DMS153 treated with DMSO at 0.1 percent for 48 hours (cell line): ENCODE results near the gene ZNF280D.

ENCODE experiments used
- DNase-seq: peaks from one replicate; lab custom pipeline; 2025; ENCODE audit not compliant: unreplicated experiment; lab: John Stamatoyannopoulos, UW

Gene ZNF280D

DNA sequence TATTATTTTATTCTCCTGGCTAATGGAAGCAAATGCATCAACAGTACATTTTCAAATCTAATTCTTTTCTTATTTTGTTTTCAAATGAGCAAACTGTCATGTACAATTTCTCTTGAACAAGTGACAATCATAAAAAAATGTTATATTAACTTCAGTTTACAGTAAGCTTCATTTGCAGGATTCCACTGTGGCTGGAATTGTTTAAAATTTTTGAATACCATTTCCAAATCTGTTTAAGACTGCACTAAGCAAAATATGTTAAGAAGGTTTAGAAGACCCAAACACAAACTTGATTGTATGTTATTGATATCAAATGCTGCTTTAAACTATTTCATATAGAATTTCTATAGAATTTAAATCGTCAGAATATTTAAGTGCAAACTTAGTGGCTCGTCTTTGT is 92.8 kb downstream of the ZNF280D start:
- no peak for DNase-seq

DNA sequence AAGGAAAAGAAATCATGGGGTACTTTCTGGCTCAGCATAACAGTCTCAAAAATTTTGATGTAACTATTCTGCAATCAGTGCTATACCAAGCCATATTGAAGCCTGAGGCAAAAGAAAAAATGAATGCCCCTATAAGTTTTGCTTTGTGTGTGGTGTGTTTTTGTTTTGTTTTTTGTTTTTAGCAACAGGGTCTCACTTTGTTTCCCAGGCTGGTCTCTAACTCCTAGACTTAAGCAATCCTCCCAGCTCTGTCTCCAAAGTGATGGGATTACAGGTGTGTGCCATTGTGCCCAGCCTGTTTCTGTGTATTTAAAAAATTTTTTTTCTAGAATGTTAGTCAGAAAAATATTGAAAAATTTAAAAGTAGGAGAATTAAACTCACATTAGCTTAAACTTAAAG is 93.2 kb downstream of the ZNF280D start:
- DNase-seq: no peak

DNA sequence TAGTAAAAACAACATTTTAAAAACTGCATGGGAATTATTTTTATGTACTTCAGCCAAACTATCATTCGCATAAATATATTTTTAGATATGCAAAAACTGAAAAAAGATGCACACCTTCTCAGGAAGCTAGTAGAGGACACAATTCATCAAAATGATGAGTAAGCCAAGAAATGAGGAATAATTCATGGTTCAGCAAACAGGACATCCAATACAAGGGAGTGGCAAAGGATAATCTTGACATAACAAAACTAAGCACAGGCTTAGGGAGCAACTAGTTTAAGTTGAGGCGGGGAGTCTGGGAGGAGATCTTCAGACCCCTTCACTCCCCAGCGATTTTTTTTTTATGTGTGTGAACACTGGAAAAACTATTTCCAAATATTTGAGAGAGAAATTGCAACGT is 93.7 kb downstream of the ZNF280D start:
- DNase-seq: no peak

GRCh38 chr15:56631765-56632164 is 101.5 kb downstream of the ZNF280D start:
- no peak for DNase-seq

DNA sequence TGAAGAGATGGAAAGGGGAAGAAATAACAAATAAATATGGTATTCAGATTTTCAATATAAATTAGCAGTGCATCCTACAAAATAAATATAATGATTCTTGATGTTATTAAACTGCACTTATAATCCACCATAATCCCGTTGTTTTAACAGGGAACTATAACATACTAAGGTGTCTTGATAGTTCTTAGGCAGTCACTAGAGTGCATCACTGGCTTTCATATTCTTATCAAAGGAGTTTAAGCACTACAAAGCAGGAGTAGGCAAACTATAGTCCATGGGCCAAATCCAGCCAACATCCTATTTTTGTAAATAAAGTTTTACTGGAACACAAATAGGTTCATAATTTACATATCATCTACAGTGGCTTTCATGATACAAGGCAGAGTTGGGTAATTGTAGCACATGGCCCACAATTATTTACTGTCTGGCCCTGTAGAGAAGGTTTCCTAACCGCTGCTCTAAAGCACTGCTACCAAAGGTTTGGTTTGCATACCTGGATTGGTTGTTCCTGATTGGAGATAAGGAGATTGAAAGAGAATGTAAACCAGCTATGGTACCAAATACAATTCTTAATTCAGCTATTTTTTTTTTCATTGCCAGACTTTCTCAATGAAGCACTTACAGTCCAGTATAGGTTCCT is 104.3 kb downstream of the ZNF280D start:
- no peak for DNase-seq

GRCh38 chr15:56619887-56620286 is 113.4 kb downstream of the ZNF280D start:
- no peak for DNase-seq

GRCh38 chr15:56617628-56618027 is 115.7 kb downstream of the ZNF280D start:
- no peak for DNase-seq

GRCh38 chr15:56616551-56616950 is 116.8 kb downstream of the ZNF280D start:
- no peak for DNase-seq

- DNase-seq: no peak
Measured at GRCh38 chr15:56613811-56614210, 119.5 kb downstream of the ZNF280D start.

DNA sequence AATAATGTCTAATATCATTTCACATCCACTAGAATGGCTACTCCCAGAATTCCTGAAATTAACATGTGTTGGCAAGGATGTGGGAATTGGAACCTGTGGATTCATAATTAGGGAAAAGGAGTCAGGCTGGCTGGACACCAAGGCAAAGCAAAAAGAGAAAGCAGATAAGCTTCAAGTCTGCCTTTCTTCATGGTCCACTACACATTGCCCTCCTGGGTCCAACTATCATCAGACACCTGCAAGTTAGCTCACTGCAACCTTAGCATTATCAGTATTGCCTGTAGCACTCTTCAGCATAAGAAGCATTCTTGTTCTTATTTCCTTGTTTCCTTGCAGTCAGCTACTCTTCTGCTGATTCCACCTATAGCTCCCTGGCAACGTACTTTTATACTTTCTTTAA is 124.3 kb downstream of the ZNF280D start:
- DNase-seq: no peak

DNA sequence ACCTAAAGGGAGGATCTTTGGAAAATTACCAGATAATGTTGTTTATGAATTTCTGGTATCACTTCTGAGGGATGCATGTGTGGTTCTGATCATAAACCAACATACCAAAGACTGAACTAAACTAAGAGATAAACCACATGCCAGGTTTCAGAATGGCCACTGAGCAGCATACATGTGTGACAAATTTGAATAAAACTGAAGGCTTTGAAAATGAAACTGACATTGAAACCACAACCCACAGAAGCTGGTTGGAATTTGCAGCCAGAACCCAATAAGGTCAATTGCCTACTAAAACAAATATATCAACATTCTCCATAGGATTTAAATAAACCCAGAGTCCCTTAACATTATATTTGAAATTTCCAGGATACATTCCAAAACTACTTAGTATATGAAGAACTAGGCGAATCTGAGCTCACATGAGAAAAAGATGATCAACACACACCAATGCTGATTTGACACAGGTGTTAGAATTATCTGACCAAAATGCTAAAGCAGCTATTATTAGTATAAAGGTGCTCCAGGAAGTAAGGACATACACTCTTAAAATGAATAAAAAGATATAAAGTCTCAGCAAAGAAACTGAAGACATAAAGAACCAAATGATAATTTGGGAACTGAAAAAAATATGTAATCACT is 125.0 kb downstream of the ZNF280D start:
- no peak for DNase-seq

DNA sequence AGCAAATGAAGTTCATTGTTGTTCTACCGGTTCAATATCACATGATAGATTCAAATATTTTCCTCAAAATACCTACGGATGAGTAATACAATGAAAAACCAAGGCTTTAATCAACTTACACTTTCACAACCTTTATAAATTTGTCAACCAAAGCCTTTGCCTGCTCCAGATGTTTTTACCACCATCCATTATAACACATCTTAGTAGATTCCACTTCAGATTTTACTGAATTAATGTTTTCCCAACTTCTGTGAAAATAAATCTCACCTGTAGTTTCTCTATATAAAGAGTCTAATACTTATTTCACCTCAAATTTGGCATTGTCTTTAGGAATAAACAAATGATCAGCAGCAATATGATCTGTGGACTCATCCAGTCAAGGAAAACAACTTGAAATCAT is 131.1 kb downstream of the ZNF280D start:
- DNase-seq: no peak

- DNase-seq: no peak
Measured at GRCh38 chr15:56600380-56600779, 132.9 kb downstream of the ZNF280D start.

- DNase-seq: no peak
Measured at GRCh38 chr15:56598991-56599390, 134.3 kb downstream of the ZNF280D start.

DNA sequence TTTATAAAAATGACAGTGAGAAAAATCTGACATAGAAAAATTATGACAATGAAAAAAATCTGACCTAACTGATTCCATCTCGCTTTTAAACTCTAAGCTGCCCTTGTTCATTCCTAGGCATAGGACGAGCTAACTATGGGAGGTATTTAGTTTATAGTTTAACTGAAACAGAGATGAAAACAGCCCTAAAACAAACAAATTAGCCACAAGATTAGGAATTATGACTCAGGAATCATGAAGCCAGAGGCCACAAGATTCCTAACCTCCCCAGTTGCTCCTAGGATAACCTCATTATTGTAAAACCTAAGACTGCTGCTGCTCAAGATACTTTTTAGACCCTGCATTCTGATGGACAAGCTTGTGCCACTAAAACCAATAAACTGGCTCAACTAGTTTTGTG is 145.6 kb downstream of the ZNF280D start:
- DNase-seq: no peak

DNA sequence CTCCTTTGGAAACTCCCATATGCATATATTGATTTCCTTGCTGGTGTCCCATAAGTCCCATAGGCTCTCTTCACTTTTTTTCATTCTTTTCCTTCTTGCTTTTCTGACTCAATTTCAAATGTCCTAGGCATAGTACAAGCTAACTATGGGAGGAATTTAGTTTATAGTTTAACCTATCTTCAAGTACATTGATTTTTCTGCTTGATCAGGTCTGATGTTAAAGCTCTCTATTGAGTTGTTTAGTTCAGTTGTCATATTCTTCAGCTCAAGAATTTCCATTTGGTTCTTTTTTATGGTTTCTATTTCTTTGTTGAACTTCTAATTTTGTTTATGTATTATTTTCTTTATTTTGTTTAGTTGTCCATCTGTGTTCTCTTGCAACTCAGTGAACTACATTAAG is 147.1 kb downstream of the ZNF280D start:
- DNase-seq: no peak

DNA sequence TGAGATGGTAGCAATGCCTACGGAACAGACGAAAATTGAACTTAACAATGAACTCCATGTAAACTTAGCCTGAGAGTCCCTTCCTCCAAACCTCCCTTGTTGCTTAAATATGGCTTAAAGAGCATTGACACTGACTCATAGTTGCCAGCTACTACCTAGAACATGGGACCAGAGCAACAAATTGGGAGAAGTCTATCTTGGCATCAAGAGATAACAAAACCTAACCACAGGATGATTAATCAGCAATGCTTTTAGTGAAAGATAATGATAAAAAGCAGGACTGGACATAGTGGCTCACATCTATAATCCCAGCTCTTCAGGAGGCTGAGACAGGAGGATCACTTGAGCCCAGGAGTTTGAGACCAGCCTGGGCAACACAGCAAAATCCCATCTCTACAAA is 150.5 kb downstream of the ZNF280D start:
- DNase-seq: no peak
